Esophagus squamous epithelium (tissue), 5 donors: ENCODE results near the gene TAF6. TPM values are rescaled to one million over a fixed set of nuclear protein-coding genes. Genes with fewer than 3 reads are reported as not detected.
"Not testable (repeated sequence)": the region's sequence is repeated elsewhere in the genome, so short reads cannot be mapped to it uniquely, and the experiment has no call there.

Source experiments
- DNase-seq: peaks from one replicate; lab custom pipeline; 2025; lab: John Stamatoyannopoulos, UW
- H3K27ac ChIP-seq, 4 donors: fragments of 200-600 bp; sonication (generic); one replicate each; pipeline ENCODE4 v1.5.1; 2016 to 2019; ENCODE audit warnings: mild to moderate bottlenecking in 1 of 4
- H3K27me3 ChIP-seq, 4 donors: fragments of 200-600 bp; sonication (generic); 1 replicate in 3 of 4; 2 replicates in 1 of 4; pipeline versions ENCODE4 v1.5.1 to v1.6.0; 2017 to 2021; ENCODE audit warnings: antibody characterized with exemption in 1 of 4
- H3K36me3 ChIP-seq, 3 donors: fragments of 200-600 bp; sonication (generic); one replicate each; pipeline ENCODE4 v1.5.1; 2016 to 2019
- H3K4me1 ChIP-seq, 3 donors: fragments of 200-600 bp; sonication (generic); one replicate each; pipeline ENCODE4 v1.5.1; 2017 to 2019
- H3K4me3 ChIP-seq, 4 donors: fragments of 200-600 bp; sonication (generic); 1 replicate in 3 of 4; 2 replicates in 1 of 4; pipeline ENCODE4 v1.5.1; 2016 to 2019; ENCODE audit warnings: mild to moderate bottlenecking in 2 of 4, moderate library complexity in 1 of 4
- H3K9me3 ChIP-seq, 3 donors: fragments of 200-600 bp; sonication (generic); one replicate each; pipeline ENCODE4 v1.5.1; 2016 to 2019
- CTCF ChIP-seq, 6 experiments: fragments of 450-650 bp in 4 of 6; fragments of 200-600 bp in 2 of 6; sonication (generic) in 2 of 6; IDR thresholded peaks; one replicate each; pipeline ENCODE4 v1.5.1; 2016 to 2019; ENCODE audit warnings: antibody characterized with exemption in 6 of 6, mild to moderate bottlenecking in 4 of 6, moderate library complexity in 4 of 6
- POLR2A ChIP-seq, 4 donors: fragments of 450-650 bp; IDR thresholded peaks; one replicate each; pipeline ENCODE4 v1.6.1; 2017; ENCODE audit warnings: antibody characterized with exemption in 4 of 4, mild to moderate bottlenecking in 4 of 4, moderate library complexity in 3 of 4
- WGBS, 2 donors: methylation state at CpG; one replicate each; pipeline ENCODE4 v1.1.5; 2018; 5-methylcytosine and 5-hydroxymethylcytosine counted together
- intact Hi-C: fragments of 100-400 bp; cut with DNase I; formaldehyde crosslinking; loops from one replicate; pipeline ENCODE4 v1.15.0; 2022
- total RNA-seq, 4 donors: library from RNA; depleted of rRNA; stranded (reverse); fragments of >200 nt; gene quantifications; one replicate each; pipeline ENCODE4 v1.1.0, GENCODE V29; 2016
- donor health status: DM: yes; HTN: yes; CAD: no.

The TAF6 gene
- total RNA-seq, 4 donors from 2014 or later: 24.4 to 40.6 (median 30.5) TPM

- H3K4me1 ChIP-seq: peaks cover 14 to 82% (median 37%) of the 10 kb centered on the region in 3 donors
- peak overlapping the region in 2 of 4 donors; percentile 5 to 9 for H3K27ac ChIP-seq
- H3K4me3 ChIP-seq: no peak overlapping the region
- no peak for DNase-seq
- intact Hi-C loops: no loop called here
- H3K27me3 ChIP-seq: no peaks in the 10 kb centered on the region
- H3K9me3 ChIP-seq: no peaks in the 10 kb centered on the region
- peaks cover 14 to 61% (median 22%) of the 10 kb centered on the region in 3 donors for H3K36me3 ChIP-seq
- TF ChIP-seq POLR2A (IDR thresholded peaks at IDR 0.05): no peak
- no peak for TF ChIP-seq CTCF (IDR thresholded peaks at IDR 0.05)
Measured at GRCh38 chr7:100152404-100152803, 33.2 kb upstream of the TAF6 start.

- peaks cover 6 to 52% (median 24%) of the 10 kb centered on the region in 3 donors for H3K4me1 ChIP-seq
Measured at GRCh38 chr7:100148559-100149328, 29.6 kb upstream of the TAF6 start, which contains the start of gene LAMTOR4. Gene LAMTOR4, plus strand, starts transcription at chr7:100148918. Its CDS starts 55 bp downstream, at chr7:100148973.

DNA sequence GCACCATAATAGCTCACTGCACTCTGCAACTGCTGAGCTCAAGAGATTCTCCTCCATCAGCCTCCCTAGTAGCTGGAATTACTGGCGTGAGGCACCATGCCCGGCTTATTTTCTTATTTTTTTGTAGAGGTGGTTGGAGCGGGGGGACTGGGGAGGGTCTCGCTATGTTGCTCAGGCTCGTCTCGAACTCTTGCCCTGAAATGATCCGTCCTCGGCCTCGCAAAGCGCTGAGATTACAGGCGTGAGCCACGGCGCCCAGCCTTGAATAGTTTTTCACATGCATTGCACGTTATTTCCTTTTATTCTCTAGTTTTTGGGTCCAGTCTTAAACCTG is 29.0 kb upstream of the TAF6 start:
- Histone ChIP-seq H3K27ac (peak overlapping the region; percentile 80 to 95 (median 91)), H3K4me3 (peak overlapping the region; percentile 73 to 87 (median 76)), H3K36me3 (peaks cover 0 to 22% (median 0%) of the 10 kb centered on the region in 3 donors), H3K9me3 (no peaks in the 10 kb centered on the region), H3K27me3 (no peaks in the 10 kb centered on the region), H3K4me1 (peaks cover 6 to 46% (median 24%) of the 10 kb centered on the region in 3 donors)
- no peak for DNase-seq
- no peak for TF ChIP-seq CTCF (IDR thresholded peaks at IDR 0.05)
- TF ChIP-seq POLR2A (IDR thresholded peaks at IDR 0.05): no peak
- WGBS, 2 donors: 3 to 11% methylated on average over 13 to 14 of the region's 14 CpGs
- intact Hi-C loops: no loop called here

More at GRCh38 chr7:100148559-100149328, 29.6 kb upstream of the TAF6 start, which contains the start of gene LAMTOR4:
- peaks cover 0 to 27% (median 0%) of the 10 kb centered on the region in 3 donors for H3K36me3 ChIP-seq
- intact Hi-C loops: no loop called here
- H3K27ac ChIP-seq: peak within 1 kb of the TSS; percentile 83 to 95 (median 91)
- peak within 1 kb of the TSS; percentile 73 to 87 (median 76) for H3K4me3 ChIP-seq
- no peaks in the 10 kb centered on the region for H3K27me3 ChIP-seq
- DNase-seq: peak; percentile 98
- TF ChIP-seq CTCF (IDR thresholded peaks at IDR 0.05): no peak
- peak in 3 of 4 donors; percentile 44 to 92 (median 79) for TF ChIP-seq POLR2A (IDR thresholded peaks at IDR 0.05)
- no peaks in the 10 kb centered on the region for H3K9me3 ChIP-seq
- WGBS, 2 donors: 0% methylated on average over 7 to 8 of the region's 46 CpGs

DNA sequence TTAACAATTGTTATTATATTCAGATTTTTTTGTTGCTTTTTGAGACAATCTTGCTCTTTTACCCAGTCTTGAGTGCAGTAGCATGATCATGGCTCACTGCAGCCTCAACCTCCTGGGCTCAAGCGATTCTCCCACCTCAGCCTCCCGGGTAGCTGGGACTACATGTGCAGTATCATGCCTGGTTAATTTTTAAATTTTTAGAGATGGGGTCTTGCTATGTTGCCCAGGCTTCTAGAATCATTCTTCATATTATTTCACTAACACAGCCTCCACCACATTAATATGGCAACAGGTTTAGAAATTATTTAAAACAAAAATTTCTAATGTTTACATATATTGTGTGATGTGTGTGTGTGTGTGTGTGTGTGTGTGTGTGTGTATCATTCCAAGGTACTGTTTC is 28.1 kb upstream of the TAF6 start:
- no peak overlapping the region for H3K4me3 ChIP-seq
- peaks cover 0 to 14% (median 0%) of the 10 kb centered on the region in 3 donors for H3K36me3 ChIP-seq
- DNase-seq: no peak
- no peaks in the 10 kb centered on the region for H3K9me3 ChIP-seq
- no peaks in the 10 kb centered on the region for H3K27me3 ChIP-seq
- peaks cover 6 to 38% (median 24%) of the 10 kb centered on the region in 3 donors for H3K4me1 ChIP-seq
- 93 to 97% methylated on average over 2 of the region's 2 CpGs for WGBS, 2 donors
- TF ChIP-seq POLR2A (IDR thresholded peaks at IDR 0.05) (no peak), CTCF (IDR thresholded peaks at IDR 0.05) (no peak)
- intact Hi-C loops: no loop called here
- no peak overlapping the region for H3K27ac ChIP-seq

GRCh38 chr7:100146350-100146749 is 27.2 kb upstream of the TAF6 start:
- DNase-seq, H3K27ac ChIP-seq, intact Hi-C loops: not testable (repeated sequence)

More at GRCh38 chr7:100146350-100146749, 27.2 kb upstream of the TAF6 start:
- H3K4me3 ChIP-seq, H3K36me3 ChIP-seq, H3K27me3 ChIP-seq, H3K9me3 ChIP-seq: not testable (repeated sequence)
- peaks cover 6 to 29% (median 20%) of the 10 kb centered on the region in 3 donors for H3K4me1 ChIP-seq
- 47 to 75% methylated on average over 4 of the region's 4 CpGs for WGBS, 2 donors
